ENCODE data around the gene DNAJC24.

DNA sequence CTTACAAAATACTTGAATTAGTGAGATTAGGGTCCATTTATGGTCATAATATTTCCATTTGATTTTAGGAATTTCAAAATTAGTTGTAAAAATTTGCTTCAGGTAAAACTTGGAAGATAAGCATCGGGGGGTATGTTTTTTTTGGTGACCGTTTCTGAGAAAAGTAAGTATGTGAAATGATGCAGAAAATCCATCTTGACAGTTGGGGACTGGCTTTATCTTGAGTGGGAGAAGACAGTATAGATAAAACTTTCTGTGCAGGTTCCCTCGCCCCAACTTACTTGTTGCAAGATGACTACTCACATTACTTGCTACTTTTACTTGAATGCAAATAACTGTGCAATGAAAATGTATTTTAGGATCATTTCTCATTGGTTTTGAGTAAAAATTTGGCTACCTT, 49.5 kb downstream of the DNAJC24 start:
- TF ChIP-seq, protein P1, sequence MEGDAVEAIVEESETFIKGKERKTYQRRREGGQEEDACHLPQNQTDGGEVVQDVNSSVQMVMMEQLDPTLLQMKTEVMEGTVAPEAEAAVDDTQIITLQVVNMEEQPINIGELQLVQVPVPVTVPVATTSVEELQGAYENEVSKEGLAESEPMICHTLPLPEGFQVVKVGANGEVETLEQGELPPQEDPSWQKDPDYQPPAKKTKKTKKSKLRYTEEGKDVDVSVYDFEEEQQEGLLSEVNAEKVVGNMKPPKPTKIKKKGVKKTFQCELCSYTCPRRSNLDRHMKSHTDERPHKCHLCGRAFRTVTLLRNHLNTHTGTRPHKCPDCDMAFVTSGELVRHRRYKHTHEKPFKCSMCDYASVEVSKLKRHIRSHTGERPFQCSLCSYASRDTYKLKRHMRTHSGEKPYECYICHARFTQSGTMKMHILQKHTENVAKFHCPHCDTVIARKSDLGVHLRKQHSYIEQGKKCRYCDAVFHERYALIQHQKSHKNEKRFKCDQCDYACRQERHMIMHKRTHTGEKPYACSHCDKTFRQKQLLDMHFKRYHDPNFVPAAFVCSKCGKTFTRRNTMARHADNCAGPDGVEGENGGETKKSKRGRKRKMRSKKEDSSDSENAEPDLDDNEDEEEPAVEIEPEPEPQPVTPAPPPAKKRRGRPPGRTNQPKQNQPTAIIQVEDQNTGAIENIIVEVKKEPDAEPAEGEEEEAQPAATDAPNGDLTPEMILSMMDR (IDR thresholded peaks at IDR 0.05 in 8 of 11, conservative IDR thresholded peaks at IDR 0.05 in 3 of 11): no peak
- TF ChIP-seq POLR2A (IDR thresholded peaks at IDR 0.05): no peak
- no peak for TF ChIP-seq POLR2AphosphoS5 (IDR thresholded peaks at IDR 0.05)
